ENCODE measurements around the gene PWWP2A.

The PWWP2A gene

GRCh38 chr5:160083501-160083900, 35.7 kb downstream of the PWWP2A start:
- H2BK12ac ChIP-seq (ENCODE audit: low read length) = no peak overlapping the region
- no peak overlapping the region for H3K14ac ChIP-seq (ENCODE audit: low read length)
- no peak overlapping the region for H2AFZ ChIP-seq (ENCODE audit: insufficient read depth, low read length, poor library complexity)

GRCh38 chr5:160082614-160083500, 36.4 kb downstream of the PWWP2A start:
- Histone ChIP-seq H3K4me1 (ENCODE audit: control insufficient read depth in 1 of 2, insufficient read depth in 2 of 2, low read length in 2 of 2) (peaks cover 2 to 3% of the 10 kb centered on the region in 2 experiments), H3K9ac (ENCODE audit: low read length) (no peak overlapping the region), H3K36me3 (ENCODE audit: control insufficient read depth in 1 of 2, insufficient read depth in 2 of 2, low read length in 2 of 2) (no peaks in the 10 kb centered on the region), H3K4me3 (ENCODE audit: low read depth, low read length) (no peak overlapping the region), H2BK12ac (ENCODE audit: low read length) (no peak overlapping the region), H3K27me3 (ENCODE audit: insufficient read depth, low read length) (no peaks in the 10 kb centered on the region), H3K9me3 (ENCODE audit: insufficient read depth, low read depth, low read length) (no peaks in the 10 kb centered on the region), H3K23ac (ENCODE audit: low read length) (no peak overlapping the region), H4K12ac (ENCODE audit: low read depth, low read length) (no peak overlapping the region), H3K14ac (ENCODE audit: low read length) (no peak overlapping the region), H2BK5ac (ENCODE audit: low read depth, low read length, poor library complexity) (no peak overlapping the region), H4K8ac (ENCODE audit: low read depth, low read length) (no peak overlapping the region), H4K91ac (ENCODE audit: low read depth, low read length) (no peak overlapping the region), H3K79me1 (ENCODE audit: low read length) (no peaks in the 10 kb centered on the region), H3K4me2 (ENCODE audit: low read length) (no peak overlapping the region), H3K27ac (ENCODE audit: low read depth, low read length) (no peak overlapping the region), H3K18ac (ENCODE audit: low read length) (no peak overlapping the region), H2AFZ (ENCODE audit: insufficient read depth, low read length, poor library complexity) (no peak overlapping the region), H3K79me2 (ENCODE audit: control insufficient read depth, insufficient read depth, low read length, poor library complexity) (no peaks in the 10 kb centered on the region), H3K4ac (ENCODE audit: low read depth, low read length) (no peak overlapping the region), H2AK5ac (ENCODE audit: low read length) (no peak overlapping the region), H2BK120ac (ENCODE audit: insufficient read depth, low read length, poor library complexity) (no peak overlapping the region)
- WGBS (ENCODE audit: extremely low coverage, insufficient coverage, insufficient read length) = no CpG with 5 or more reads among the region's 9 CpGs
- peak in 1 of 2 donors; percentile 5 for DNase-seq

More at GRCh38 chr5:160083501-160083900, 35.7 kb downstream of the PWWP2A start:
- no peak overlapping the region for H4K91ac ChIP-seq (ENCODE audit: low read depth, low read length)
- no peaks in the 10 kb centered on the region for H3K79me1 ChIP-seq (ENCODE audit: low read length)
- peaks cover 2 to 3% of the 10 kb centered on the region in 2 experiments for H3K4me1 ChIP-seq (ENCODE audit: control insufficient read depth in 1 of 2, insufficient read depth in 2 of 2, low read length in 2 of 2)
- no peaks in the 10 kb centered on the region for H3K79me2 ChIP-seq (ENCODE audit: control insufficient read depth, insufficient read depth, low read length, poor library complexity)
- H2BK120ac ChIP-seq (ENCODE audit: insufficient read depth, low read length, poor library complexity) = no peak overlapping the region
- no peak overlapping the region for H4K12ac ChIP-seq (ENCODE audit: low read depth, low read length)
- no peak overlapping the region for H3K23ac ChIP-seq (ENCODE audit: low read length)
- H2BK5ac ChIP-seq (ENCODE audit: low read depth, low read length, poor library complexity) = no peak overlapping the region
- H3K4ac ChIP-seq (ENCODE audit: low read depth, low read length) = no peak overlapping the region
- no peak overlapping the region for H3K27ac ChIP-seq (ENCODE audit: low read depth, low read length)
- H3K27me3 ChIP-seq (ENCODE audit: insufficient read depth, low read length) = no peaks in the 10 kb centered on the region
- H3K4me3 ChIP-seq (ENCODE audit: low read depth, low read length) = no peak overlapping the region
- H3K9ac ChIP-seq (ENCODE audit: low read length) = no peak overlapping the region
- H3K18ac ChIP-seq (ENCODE audit: low read length) = no peak overlapping the region
- DNase-seq = no peak
- no peak overlapping the region for H4K8ac ChIP-seq (ENCODE audit: low read depth, low read length)
- no CpG with 5 or more reads among the region's 3 CpGs for WGBS (ENCODE audit: extremely low coverage, insufficient coverage, insufficient read length)
- no peak overlapping the region for H2AK5ac ChIP-seq (ENCODE audit: low read length)
- no peak overlapping the region for H3K4me2 ChIP-seq (ENCODE audit: low read length)
- H3K36me3 ChIP-seq (ENCODE audit: control insufficient read depth in 1 of 2, insufficient read depth in 2 of 2, low read length in 2 of 2) = no peaks in the 10 kb centered on the region
- no peaks in the 10 kb centered on the region for H3K9me3 ChIP-seq (ENCODE audit: insufficient read depth, low read depth, low read length)

- Histone ChIP-seq H3K18ac (ENCODE audit: low read length) (no peak overlapping the region), H3K14ac (ENCODE audit: low read length) (no peak overlapping the region), H3K27ac (ENCODE audit: low read depth, low read length) (no peak overlapping the region), H2BK12ac (ENCODE audit: low read length) (no peak overlapping the region), H4K12ac (ENCODE audit: low read depth, low read length) (no peak overlapping the region), H3K4me2 (ENCODE audit: low read length) (no peak overlapping the region), H2AFZ (ENCODE audit: insufficient read depth, low read length, poor library complexity) (no peak overlapping the region), H2BK120ac (ENCODE audit: insufficient read depth, low read length, poor library complexity) (no peak overlapping the region), H3K23ac (ENCODE audit: low read length) (no peak overlapping the region), H4K8ac (ENCODE audit: low read depth, low read length) (no peak overlapping the region), H3K27me3 (ENCODE audit: insufficient read depth, low read length) (no peaks in the 10 kb centered on the region), H4K91ac (ENCODE audit: low read depth, low read length) (no peak overlapping the region), H2BK5ac (ENCODE audit: low read depth, low read length, poor library complexity) (no peak overlapping the region), H3K36me3 (ENCODE audit: control insufficient read depth in 1 of 2, insufficient read depth in 2 of 2, low read length in 2 of 2) (no peaks in the 10 kb centered on the region), H3K9me3 (ENCODE audit: insufficient read depth, low read depth, low read length) (no peaks in the 10 kb centered on the region), H3K4me1 (ENCODE audit: control insufficient read depth in 1 of 2, insufficient read depth in 2 of 2, low read length in 2 of 2) (peaks cover 0 to 2% of the 10 kb centered on the region in 2 experiments), H3K9ac (ENCODE audit: low read length) (no peak overlapping the region), H3K79me2 (ENCODE audit: control insufficient read depth, insufficient read depth, low read length, poor library complexity) (no peaks in the 10 kb centered on the region), H3K79me1 (ENCODE audit: low read length) (no peaks in the 10 kb centered on the region), H2AK5ac (ENCODE audit: low read length) (no peak overlapping the region), H3K4me3 (ENCODE audit: low read depth, low read length) (no peak overlapping the region), H3K4ac (ENCODE audit: low read depth, low read length) (no peak overlapping the region)
- no CpG with 5 or more reads among the region's 3 CpGs for WGBS (ENCODE audit: extremely low coverage, insufficient coverage, insufficient read length)
- DNase-seq = no peak
These were observed 37.8 kb downstream of the PWWP2A start for GRCh38 chr5:160081495-160081894.

- Histone ChIP-seq H3K4me2 (ENCODE audit: low read length) (no peak overlapping the region), H4K12ac (ENCODE audit: low read depth, low read length) (no peak overlapping the region), H2AFZ (ENCODE audit: insufficient read depth, low read length, poor library complexity) (no peak overlapping the region), H3K18ac (ENCODE audit: low read length) (no peak overlapping the region), H3K4ac (ENCODE audit: low read depth, low read length) (no peak overlapping the region), H3K14ac (ENCODE audit: low read length) (no peak overlapping the region), H3K79me2 (ENCODE audit: control insufficient read depth, insufficient read depth, low read length, poor library complexity) (no peaks in the 10 kb centered on the region), H2BK5ac (ENCODE audit: low read depth, low read length, poor library complexity) (no peak overlapping the region), H3K4me3 (ENCODE audit: low read depth, low read length) (no peak overlapping the region), H3K79me1 (ENCODE audit: low read length) (no peaks in the 10 kb centered on the region), H2BK12ac (ENCODE audit: low read length) (no peak overlapping the region), H3K9ac (ENCODE audit: low read length) (no peak overlapping the region), H4K91ac (ENCODE audit: low read depth, low read length) (no peak overlapping the region), H3K9me3 (ENCODE audit: insufficient read depth, low read depth, low read length) (no peaks in the 10 kb centered on the region), H3K27me3 (ENCODE audit: insufficient read depth, low read length) (no peaks in the 10 kb centered on the region), H3K23ac (ENCODE audit: low read length) (no peak overlapping the region), H3K36me3 (ENCODE audit: control insufficient read depth in 1 of 2, insufficient read depth in 2 of 2, low read length in 2 of 2) (no peaks in the 10 kb centered on the region), H4K8ac (ENCODE audit: low read depth, low read length) (no peak overlapping the region), H3K4me1 (ENCODE audit: control insufficient read depth in 1 of 2, insufficient read depth in 2 of 2, low read length in 2 of 2) (peaks cover 0 to 2% of the 10 kb centered on the region in 2 experiments), H3K27ac (ENCODE audit: low read depth, low read length) (no peak overlapping the region), H2BK120ac (ENCODE audit: insufficient read depth, low read length, poor library complexity) (no peak overlapping the region), H2AK5ac (ENCODE audit: low read length) (no peak overlapping the region)
- DNase-seq = no peak
- no CpG with 5 or more reads among the region's 2 CpGs for WGBS (ENCODE audit: extremely low coverage, insufficient coverage, insufficient read length)
These were observed 39.5 kb downstream of the PWWP2A start for GRCh38 chr5:160079753-160080152.

All from trophoblast cell (in vitro differentiated cells and primary cell).